Muscle layer of colon (tissue), 2 donors: ENCODE data around the gene CD82.

ENCODE experiments used
- H3K27ac ChIP-seq: one replicate; pipeline ENCODE4 v1.7.0; 2013; ENCODE audit warnings: low read depth, mild to moderate bottlenecking, low read length, moderate library complexity
- H3K27me3 ChIP-seq, 2 donors: one replicate each; pipeline ENCODE4 v1.7.0; 2013; ENCODE audit warnings: low read length in 2 of 2, mild to moderate bottlenecking in 2 of 2; ENCODE audit not compliant: insufficient read depth in 2 of 2, control insufficient read depth in 1 of 2
- H3K36me3 ChIP-seq: one replicate; pipeline ENCODE4 v1.7.0; 2013; ENCODE audit warnings: mild to moderate bottlenecking, low read length; ENCODE audit not compliant: insufficient read depth
- H3K4me1 ChIP-seq: one replicate; pipeline ENCODE4 v1.7.0; 2013; ENCODE audit warnings: mild to moderate bottlenecking, low read length; ENCODE audit not compliant: insufficient read depth
- H3K4me3 ChIP-seq, 2 donors: one replicate each; pipeline ENCODE4 v1.7.0; 2013; ENCODE audit warnings: low read length in 2 of 2, low read depth in 1 of 2, mild to moderate bottlenecking in 1 of 2, moderate library complexity in 1 of 2
- H3K9ac ChIP-seq: one replicate; pipeline ENCODE4 v1.7.0; 2013; ENCODE audit warnings: low read length
- H3K9me3 ChIP-seq: one replicate; pipeline ENCODE4 v1.7.0; 2013; ENCODE audit warnings: mild to moderate bottlenecking, low read length
- donor health status: abdominal sarcoma.
- donor health status: Adenocarcinoma of cecum.

CD82 gene

DNA sequence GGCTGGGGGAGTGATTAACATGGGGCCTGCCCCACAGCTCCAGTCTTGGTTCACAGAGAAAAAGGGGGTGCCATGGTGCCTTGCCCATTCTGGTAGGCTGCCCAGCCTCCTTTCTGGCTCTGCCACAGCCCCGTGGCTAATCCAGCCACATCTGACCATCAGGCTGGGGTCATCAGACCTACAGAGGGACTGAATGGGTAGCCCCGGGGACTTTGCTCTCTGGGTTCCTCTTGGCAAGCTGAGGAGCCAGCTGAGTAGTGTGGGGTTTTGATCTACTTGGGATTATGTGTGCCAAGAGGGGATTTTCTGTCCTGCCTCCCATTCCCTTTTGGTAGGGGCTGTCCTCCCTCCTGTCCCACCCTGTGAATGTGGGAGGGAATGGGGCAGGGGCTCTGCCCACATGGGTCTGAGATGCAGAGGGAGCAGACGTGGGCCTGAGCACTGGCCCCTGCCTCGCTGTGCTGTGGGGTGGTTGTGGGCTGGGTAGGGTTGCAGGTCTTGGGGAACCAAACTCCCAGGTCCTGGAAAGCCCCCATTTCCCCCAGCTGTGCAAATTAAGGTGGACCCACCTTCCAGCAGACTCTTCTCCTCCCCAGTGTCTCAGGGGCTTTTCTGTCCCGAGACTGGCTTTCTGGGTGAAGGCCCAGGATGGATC lies 32.0 kb downstream of the CD82 start:
- Histone ChIP-seq H3K36me3 (peaks cover 5% of the 10 kb centered on the region), H3K4me1 (peaks cover 47% of the 10 kb centered on the region), H3K27ac (no peak overlapping the region), H3K4me3 (no peak overlapping the region), H3K27me3 (no peaks in the 10 kb centered on the region), H3K9ac (no peak overlapping the region), H3K9me3 (no peaks in the 10 kb centered on the region)

DNA sequence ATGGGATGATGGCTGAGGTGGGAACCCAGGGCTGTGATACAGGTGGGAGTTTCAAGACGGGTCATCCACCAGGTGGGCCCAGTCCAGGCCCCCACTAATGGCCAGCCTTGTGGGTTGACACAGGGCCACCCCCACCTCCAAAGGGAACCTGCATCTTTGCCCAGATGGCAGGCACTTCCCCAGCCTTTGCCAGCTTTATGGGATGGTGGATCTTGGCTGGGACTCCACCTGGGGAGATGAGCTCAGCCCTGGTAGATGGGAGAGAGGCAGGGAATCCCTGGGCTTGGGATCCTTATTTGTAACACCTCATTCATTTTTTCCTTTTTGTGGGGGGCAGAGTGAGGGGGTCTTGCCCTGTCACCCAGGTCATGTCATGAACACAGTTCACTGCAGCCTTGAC lies 33.4 kb downstream of the CD82 start:
- Histone ChIP-seq H3K4me1 (peaks cover 40% of the 10 kb centered on the region), H3K36me3 (peaks cover 5% of the 10 kb centered on the region), H3K9ac (no peak overlapping the region), H3K4me3 (no peak overlapping the region), H3K27me3 (no peaks in the 10 kb centered on the region), H3K9me3 (no peaks in the 10 kb centered on the region), H3K27ac (no peak overlapping the region)

DNA sequence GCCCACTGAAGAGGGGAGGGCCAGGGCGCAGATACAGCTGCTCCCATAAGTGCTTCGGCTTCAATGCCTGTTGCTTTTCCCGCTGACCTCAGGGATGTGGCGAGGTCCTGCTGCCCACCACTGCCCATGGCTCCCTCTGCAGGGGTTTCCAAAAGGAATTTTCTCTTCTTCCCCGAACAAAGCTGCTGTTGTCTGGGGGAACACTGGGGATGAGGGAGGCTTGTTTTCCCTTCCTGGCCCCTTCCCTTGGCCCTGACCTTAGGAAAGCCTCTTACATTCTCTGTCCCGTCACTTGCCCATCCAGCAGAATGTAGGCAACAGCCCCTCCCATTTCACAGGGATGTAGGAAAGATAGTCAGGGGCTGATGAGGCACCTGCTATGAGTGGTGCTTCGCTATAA lies 34.8 kb downstream of the CD82 start:
- H3K4me1 ChIP-seq: peaks cover 28% of the 10 kb centered on the region

DNA sequence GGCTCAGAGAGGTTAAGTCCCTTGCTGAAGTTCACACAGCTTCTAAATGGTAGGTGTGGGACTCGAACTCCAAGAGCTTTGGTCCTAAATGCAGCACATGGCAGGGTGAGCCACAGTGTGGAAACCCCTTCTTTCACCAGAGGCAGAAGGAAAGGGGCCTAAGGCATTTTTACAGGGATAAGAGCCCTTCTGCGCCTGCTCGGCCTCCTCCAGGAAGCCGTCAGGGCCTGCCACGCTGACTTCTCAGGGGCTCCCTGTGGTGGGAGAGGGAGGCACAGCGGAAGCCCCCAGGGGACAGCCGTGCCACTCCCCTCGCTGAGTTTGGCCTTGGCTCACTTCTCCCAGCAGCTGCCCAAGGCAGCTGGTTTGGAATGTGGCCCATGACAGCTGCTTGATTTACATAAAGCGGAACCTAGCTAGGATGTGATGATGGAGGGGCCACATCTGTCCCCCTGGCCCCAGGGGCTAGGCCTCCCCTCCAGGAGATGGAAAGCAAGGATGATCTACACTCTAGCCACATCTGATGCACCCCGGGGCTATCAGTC lies 35.4 kb downstream of the CD82 start:
- Histone ChIP-seq H3K4me1 (peaks cover 22% of the 10 kb centered on the region), H3K36me3 (peaks cover 12% of the 10 kb centered on the region), H3K27ac (no peak overlapping the region), H3K9ac (no peak overlapping the region), H3K27me3 (no peaks in the 10 kb centered on the region), H3K4me3 (no peak overlapping the region), H3K9me3 (no peaks in the 10 kb centered on the region)

More for the DNA sequence above, 34.8 kb downstream of the CD82 start:
- peaks cover 10% of the 10 kb centered on the region for H3K36me3 ChIP-seq
- no peak overlapping the region for H3K9ac ChIP-seq
- H3K4me3 ChIP-seq: no peak overlapping the region
- H3K9me3 ChIP-seq: no peaks in the 10 kb centered on the region
- no peak overlapping the region for H3K27ac ChIP-seq
- no peaks in the 10 kb centered on the region for H3K27me3 ChIP-seq

DNA sequence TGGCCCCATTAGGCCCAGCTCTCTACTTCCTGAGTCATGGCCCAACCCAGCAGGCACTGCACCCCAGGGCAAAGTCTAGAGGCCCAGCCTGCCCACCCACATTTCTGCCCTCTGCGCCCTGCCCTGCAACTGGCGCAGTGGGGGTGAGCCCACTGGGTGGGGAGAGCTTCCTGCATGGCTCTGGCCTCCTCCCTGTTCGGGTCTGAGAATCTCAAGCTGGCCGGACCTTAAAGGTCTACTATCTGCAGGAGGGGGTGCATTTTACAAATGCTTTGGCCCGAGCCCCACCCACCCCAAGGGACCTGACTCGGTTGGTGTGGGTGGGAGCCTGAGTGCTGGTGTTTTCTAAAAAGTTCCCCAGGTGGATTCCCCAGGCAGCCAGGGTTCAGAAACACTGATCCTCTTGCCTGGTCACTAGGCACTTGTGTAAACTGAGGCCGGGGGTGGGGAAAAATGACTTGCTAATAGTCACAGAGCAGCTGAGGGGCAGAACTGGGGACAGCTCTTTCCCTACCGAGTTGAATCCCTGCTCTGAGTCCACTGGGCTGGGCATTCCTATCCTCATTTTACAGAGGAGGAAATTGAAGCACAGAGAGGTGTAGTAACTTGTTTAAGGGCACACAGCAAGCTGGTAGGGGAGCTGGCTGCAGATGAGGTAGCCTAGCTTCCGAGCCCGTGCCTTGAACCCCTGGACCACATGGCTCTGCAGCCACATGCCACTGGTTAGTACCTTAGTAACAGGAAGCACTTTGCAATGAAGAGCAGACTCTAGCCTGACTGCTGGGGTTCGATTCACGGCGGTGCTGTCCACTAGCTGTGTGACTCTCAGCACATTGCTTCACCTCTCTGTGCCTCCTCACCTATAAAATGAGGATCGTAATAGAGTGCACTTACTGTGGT lies 36.3 kb downstream of the CD82 start:
- peaks cover 14% of the 10 kb centered on the region for H3K4me1 ChIP-seq
- peaks cover 12% of the 10 kb centered on the region for H3K36me3 ChIP-seq
- no peaks in the 10 kb centered on the region for H3K27me3 ChIP-seq
- no peak overlapping the region for H3K27ac ChIP-seq
- no peaks in the 10 kb centered on the region for H3K9me3 ChIP-seq
- no peak overlapping the region for H3K9ac ChIP-seq
- no peak overlapping the region for H3K4me3 ChIP-seq

DNA sequence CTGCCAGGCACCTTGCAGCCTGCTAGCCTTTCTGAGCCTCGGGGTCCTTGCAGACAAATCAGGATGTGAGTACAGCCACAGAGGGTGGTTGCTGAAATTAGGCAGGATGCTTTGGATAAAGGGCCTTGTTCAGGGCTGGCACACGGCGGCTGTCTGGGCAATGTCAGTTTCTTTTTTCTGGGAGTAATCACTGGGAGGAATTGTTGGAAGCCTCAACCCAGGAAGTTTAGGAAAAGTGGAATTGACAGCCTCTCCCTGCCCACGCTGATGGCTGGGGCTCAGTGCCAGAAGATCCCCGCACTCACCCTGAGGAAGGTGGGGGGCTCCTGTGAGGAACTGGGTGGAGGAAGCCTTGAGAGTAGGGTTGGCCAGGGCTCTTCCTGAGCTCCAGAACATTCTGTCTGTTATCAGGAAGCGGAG lies 37.4 kb downstream of the CD82 start:
- peaks cover 12% of the 10 kb centered on the region for H3K36me3 ChIP-seq
- H3K27me3 ChIP-seq: no peaks in the 10 kb centered on the region
- H3K9ac ChIP-seq: no peak overlapping the region
- no peak overlapping the region for H3K27ac ChIP-seq
- H3K4me1 ChIP-seq: peaks cover 11% of the 10 kb centered on the region
- H3K4me3 ChIP-seq: no peak overlapping the region
- H3K9me3 ChIP-seq: no peaks in the 10 kb centered on the region

DNA sequence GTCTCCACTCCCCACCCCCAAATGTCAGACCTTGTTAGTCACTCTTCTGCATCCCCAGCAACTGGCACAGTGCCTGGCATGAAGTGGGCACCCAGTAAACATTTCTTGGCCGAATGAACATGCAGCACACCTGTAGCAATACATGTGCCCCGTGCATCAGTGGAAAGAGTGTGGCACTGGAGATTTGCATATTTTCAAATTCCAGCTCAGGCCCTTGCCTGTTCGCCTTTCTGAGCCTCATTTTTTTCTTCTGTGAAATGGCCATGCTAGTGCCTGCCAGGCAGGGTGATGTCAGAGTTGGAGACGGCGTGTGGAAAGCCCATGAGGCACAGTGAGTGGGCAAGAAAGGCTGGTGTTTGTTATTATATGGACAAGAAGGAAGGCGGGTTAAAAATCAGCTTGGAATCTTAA lies 38.7 kb downstream of the CD82 start:
- Histone ChIP-seq H3K27me3 (no peaks in the 10 kb centered on the region), H3K27ac (no peak overlapping the region), H3K36me3 (peaks cover 12% of the 10 kb centered on the region), H3K4me3 (no peak overlapping the region), H3K9ac (no peak overlapping the region), H3K9me3 (no peaks in the 10 kb centered on the region), H3K4me1 (peaks cover 19% of the 10 kb centered on the region)

DNA sequence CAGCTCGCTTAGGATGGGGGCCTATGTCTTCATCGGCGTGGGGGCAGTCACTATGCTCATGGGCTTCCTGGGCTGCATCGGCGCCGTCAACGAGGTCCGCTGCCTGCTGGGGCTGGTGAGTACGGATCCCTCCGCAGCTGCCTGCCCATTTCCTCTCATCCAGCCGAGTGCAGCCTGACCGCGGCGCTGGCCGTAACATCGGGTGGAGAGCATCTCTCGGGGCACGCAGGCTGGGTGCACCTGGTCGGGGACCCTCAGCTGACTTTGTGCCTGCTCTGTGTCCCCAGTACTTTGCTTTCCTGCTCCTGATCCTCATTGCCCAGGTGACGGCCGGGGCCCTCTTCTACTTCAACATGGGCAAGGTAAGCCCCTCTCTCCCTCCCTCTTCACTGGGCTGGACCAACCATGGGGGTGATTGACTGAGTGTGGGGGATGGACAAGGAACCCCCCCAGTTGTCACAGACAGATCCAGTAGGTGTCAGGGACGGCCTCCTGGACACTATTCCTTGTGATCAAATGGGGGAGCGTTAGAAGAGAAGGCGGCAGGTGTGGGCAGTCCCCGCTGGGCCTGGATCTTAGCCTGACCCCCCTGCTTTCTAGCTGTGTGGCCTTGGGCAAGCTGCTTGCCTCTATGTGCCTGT lies 39.7 kb downstream of the CD82 start:
- Histone ChIP-seq H3K27ac (no peak overlapping the region), H3K9me3 (no peaks in the 10 kb centered on the region), H3K27me3 (no peaks in the 10 kb centered on the region), H3K4me3 (no peak overlapping the region), H3K4me1 (peaks cover 19% of the 10 kb centered on the region), H3K9ac (no peak overlapping the region), H3K36me3 (peaks cover 11% of the 10 kb centered on the region)

DNA sequence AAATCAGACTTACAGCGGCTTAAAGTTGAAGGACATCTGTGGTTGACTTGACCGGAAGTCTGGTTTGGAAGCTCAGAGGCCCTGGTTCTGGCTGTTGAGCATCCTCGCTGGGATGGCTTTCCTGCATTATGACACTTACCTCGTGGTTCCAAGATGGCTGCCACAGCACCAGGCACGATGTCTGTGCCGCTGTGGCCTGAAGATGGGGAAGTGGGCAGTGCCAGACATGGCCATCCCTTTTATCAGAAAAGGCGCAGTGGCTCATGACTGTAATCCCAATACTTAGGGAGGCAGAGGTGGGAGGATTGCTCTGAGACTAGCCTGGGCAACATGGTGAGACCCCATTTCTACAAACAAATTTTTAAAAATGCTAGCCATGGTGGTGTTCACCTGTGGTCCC lies 40.5 kb downstream of the CD82 start:
- H3K9me3 ChIP-seq: no peaks in the 10 kb centered on the region
- H3K27ac ChIP-seq: no peak overlapping the region
- no peak overlapping the region for H3K4me3 ChIP-seq
- H3K9ac ChIP-seq: no peak overlapping the region
- H3K36me3 ChIP-seq: peaks cover 7% of the 10 kb centered on the region
- H3K4me1 ChIP-seq: peaks cover 19% of the 10 kb centered on the region
- H3K27me3 ChIP-seq: no peaks in the 10 kb centered on the region

DNA sequence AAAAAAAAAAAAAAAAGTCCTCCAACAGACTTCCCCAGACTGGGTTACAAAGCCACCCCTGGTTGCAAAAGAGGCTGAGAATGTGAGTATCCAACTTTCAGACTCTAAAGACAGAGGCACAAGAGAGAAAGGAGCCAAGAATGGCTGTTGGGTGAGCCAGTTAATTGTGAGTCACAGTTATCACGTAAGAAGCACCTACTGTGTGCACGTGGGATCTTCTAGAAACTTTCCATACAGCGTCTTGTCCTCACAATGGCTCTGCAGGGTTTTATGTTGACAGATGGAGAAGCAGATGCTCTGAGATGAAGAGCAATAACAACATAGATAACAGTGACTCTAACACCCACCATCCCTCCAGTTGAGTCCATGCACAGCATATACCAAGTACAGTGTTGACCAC lies 41.0 kb downstream of the CD82 start:
- H3K4me1 ChIP-seq: peaks cover 19% of the 10 kb centered on the region
- H3K4me3 ChIP-seq: no peak overlapping the region

DNA sequence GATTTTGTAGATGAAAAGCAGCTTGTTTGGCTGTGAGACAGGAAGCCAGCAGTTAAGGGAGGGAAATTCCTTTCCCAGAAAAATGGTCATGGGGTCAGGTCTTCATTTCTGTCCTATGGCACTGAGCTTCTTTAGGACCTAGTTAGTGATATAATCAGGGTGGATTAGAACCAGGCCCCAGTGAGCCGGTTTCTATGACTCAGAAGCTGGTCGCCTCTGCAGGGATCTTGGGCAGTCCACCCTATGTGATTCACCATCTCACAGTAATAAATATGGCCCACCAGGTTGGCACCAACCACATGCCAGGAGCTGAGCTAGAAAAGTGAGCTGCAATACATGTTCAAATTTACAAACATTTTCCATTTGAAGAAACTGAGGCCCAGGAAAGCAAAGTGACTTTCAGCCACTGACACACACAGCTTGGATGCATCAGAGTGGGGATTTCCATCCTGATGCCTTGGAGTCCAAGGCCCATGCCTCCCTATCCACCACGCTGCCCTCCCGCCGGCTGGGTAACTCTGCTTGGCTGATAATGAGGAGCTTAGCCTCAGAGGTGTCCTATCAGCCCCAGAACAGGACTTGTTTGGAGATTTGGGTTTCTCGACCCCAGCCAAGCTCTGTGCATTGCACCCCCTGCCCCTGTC lies 42.0 kb downstream of the CD82 start:
- peaks cover 7% of the 10 kb centered on the region for H3K36me3 ChIP-seq
- H3K4me1 ChIP-seq: peaks cover 19% of the 10 kb centered on the region

More for the DNA sequence above, 41.0 kb downstream of the CD82 start:
- Histone ChIP-seq H3K27me3 (no peaks in the 10 kb centered on the region), H3K9ac (no peak overlapping the region), H3K27ac (no peak overlapping the region), H3K9me3 (no peaks in the 10 kb centered on the region), H3K36me3 (peaks cover 7% of the 10 kb centered on the region)

More for the DNA sequence above, 42.0 kb downstream of the CD82 start:
- H3K9me3 ChIP-seq: no peaks in the 10 kb centered on the region
- no peak overlapping the region for H3K9ac ChIP-seq
- H3K27me3 ChIP-seq: no peaks in the 10 kb centered on the region
- H3K27ac ChIP-seq: no peak overlapping the region
- H3K4me3 ChIP-seq: no peak overlapping the region
